HepG2 (cell line): Measurements from ENCODE around the gene SIK3. TPM values are rescaled to one million over a fixed set of nuclear protein-coding genes. Genes with fewer than 3 reads are reported as not detected.

Source experiments
- ATAC-seq: fragments of 200-7000 bp; cut with Tn5 transposase; 3 replicates; pipeline ENCODE4 v1.9.1; 2020; ENCODE audit warnings: mild to moderate bottlenecking, moderate library complexity
- BruUV-seq: library from RNA; stranded (reverse); fragments of 400-500 nt; replicated peaks from 2 replicates; lab custom pipeline; 2021; lab: Mats Ljungman, UMichigan
- CTCF ChIA-PET: fragments of 300-600 bp; formaldehyde crosslinking; extraction: SDS; loops from one replicate; lab custom pipeline; 2021; ENCODE audit warnings: low total read pairs, inconsistent platforms, low intra/inter-chr PET ratio; lab: Yijun Ruan, JAX
- POLR2A ChIA-PET: fragments of 350-600 bp; sonication (Branson Sonifier 250); formaldehyde crosslinking; loops from one replicate; lab custom pipeline; 2020; ENCODE audit warnings: antibody characterized with exemption, inconsistent platforms; lab: Yijun Ruan, JAX
- DNase-seq: peaks from one replicate; pipeline ENCODE4 v3.0.0-alpha.2; 2015; ENCODE audit warnings: low spot score
- FAIRE-seq: peaks from 3 replicates; lab custom pipeline; 2011; peaks lifted over from hg19 to GRCh38; lab: Jason Lieb, UNC
- H2AFZ ChIP-seq: one replicate; pipeline ENCODE4 v1.6.1; 2011; ENCODE audit warnings: low read length, inconsistent platforms
- H3K27ac ChIP-seq: fragments of 300-600 bp; 3 replicates; pipeline ENCODE4 v1.8.0; 2011; ENCODE audit warnings: mixed run types, mild to moderate bottlenecking, mixed read lengths, low read length, inconsistent platforms; ENCODE audit not compliant: insufficient read depth; ENCODE audit errors: extremely low read length
- H3K27me3 ChIP-seq, 2 experiments: fragments of 200-600 bp in 1 of 2; 2 replicates in 1 of 2; 3 replicates in 1 of 2; pipeline versions ENCODE4 v1.6.0 to v1.8.0; 2011; ENCODE audit warnings: low read length in 2 of 2, mild to moderate bottlenecking in 2 of 2, moderate library complexity in 2 of 2, inconsistent platforms in 1 of 2; ENCODE audit not compliant: insufficient read depth in 2 of 2, control insufficient read depth in 1 of 2
- H3K36me3 ChIP-seq, 2 experiments: fragments of 200-600 bp in 1 of 2; replicated peaks in 1 of 2; 2 replicates in 1 of 2; 3 replicates in 1 of 2; pipeline versions ENCODE4 v1.5.1 to v1.8.0; 2011; ENCODE audit warnings: low read length in 2 of 2, inconsistent platforms in 1 of 2; ENCODE audit not compliant: insufficient read depth in 2 of 2, control insufficient read depth in 1 of 2
- H3K4me1 ChIP-seq: 2 replicates; pipeline ENCODE4 v1.5.1; 2012; ENCODE audit warnings: low read length, inconsistent platforms; ENCODE audit not compliant: insufficient read depth
- H3K4me2 ChIP-seq: 2 replicates; pipeline ENCODE4 v1.6.0; 2011; ENCODE audit warnings: low read depth, low read length, inconsistent platforms
- H3K4me3 ChIP-seq, 3 experiments: fragments of 200-600 bp in 1 of 3; sonication (generic), shearing (Covaris generic) in 1 of 3; replicated peaks in 1 of 3; 2 replicates each; pipeline ENCODE4 v1.5.1; 2011 to 2016; ENCODE audit warnings: low read length in 3 of 3, inconsistent platforms in 2 of 3, low read depth in 2 of 3, mild to moderate bottlenecking in 2 of 3, control low read depth in 1 of 3, mixed read lengths in 1 of 3; ENCODE audit not compliant: insufficient read depth in 1 of 3
- H3K79me2 ChIP-seq: one replicate; pipeline ENCODE4 v1.6.1; 2011; ENCODE audit warnings: low read length, inconsistent platforms; ENCODE audit not compliant: insufficient read depth
- H3K9ac ChIP-seq: 2 replicates; pipeline ENCODE4 v1.6.0; 2011; ENCODE audit warnings: mild to moderate bottlenecking, low read depth, low read length, inconsistent platforms; ENCODE audit not compliant: insufficient read depth
- H3K9me3 ChIP-seq: 2 replicates; pipeline ENCODE4 v1.5.1; 2012; ENCODE audit warnings: mild to moderate bottlenecking, low read length
- H4K20me1 ChIP-seq: 2 replicates; pipeline ENCODE4 v1.6.0; 2011; ENCODE audit warnings: inconsistent platforms, mild to moderate bottlenecking, low read length, moderate library complexity; ENCODE audit not compliant: insufficient read depth
- AKAP8 ChIP-seq: sonication (generic); formaldehyde crosslinking; IDR thresholded peaks from 2 replicates; pipeline ENCODE4 v1.5.1; 2020; ENCODE audit warnings: mild to moderate bottlenecking, missing genetic modification reagents
- BCL6 ChIP-seq: IDR thresholded peaks from 2 replicates; pipeline ENCODE4 v1.6.1; 2016; ENCODE audit warnings: missing genetic modification reagents, missing compliant biosample characterization
- BHLHE40 ChIP-seq: IDR thresholded peaks from 2 replicates; pipeline ENCODE4 v1.6.1; 2011; ENCODE audit warnings: low read length, improper control_type of control experiment
- HDAC1 ChIP-seq: sonication (generic); formaldehyde crosslinking; IDR thresholded peaks from 2 replicates; pipeline ENCODE4 v1.5.1; 2020; ENCODE audit warnings: mild to moderate bottlenecking, missing genetic modification reagents
- MEIS1 ChIP-seq: sonication (generic); formaldehyde crosslinking; IDR thresholded peaks from 2 replicates; pipeline ENCODE4 v1.9.0; 2021; ENCODE audit warnings: mild to moderate bottlenecking, missing genetic modification reagents, moderate library complexity, borderline replicate concordance
- SALL1 ChIP-seq: sonication (generic); formaldehyde crosslinking; IDR thresholded peaks from 2 replicates; pipeline ENCODE4 v1.8.0; 2022; ENCODE audit warnings: mild to moderate bottlenecking, missing genetic modification reagents
- TCF7 ChIP-seq: sonication (generic); IDR thresholded peaks from 2 replicates; pipeline ENCODE4 v1.6.1; 2016; ENCODE audit warnings: antibody characterized with exemption, low read depth
- XRCC5 ChIP-seq: fragments of 200-400 bp; formaldehyde crosslinking; optimal IDR thresholded peaks from 2 replicates; pipeline ENCODE3; 2017; ENCODE audit warnings: mild to moderate bottlenecking, low read length
- ZKSCAN1 ChIP-seq: fragments of 150-350 bp; IDR thresholded peaks from 2 replicates; pipeline ENCODE4 v1.6.1; 2014; ENCODE audit warnings: low read length
- ZNF614 ChIP-seq: IDR thresholded peaks from 2 replicates; pipeline ENCODE4 v1.6.1; 2018; ENCODE audit warnings: missing biosample characterization, missing genetic modification reagents, inconsistent platforms, borderline replicate concordance
- ZNF841 ChIP-seq: sonication (generic); formaldehyde crosslinking; IDR thresholded peaks from 2 replicates; pipeline ENCODE4 v1.8.1; 2023; ENCODE audit warnings: missing genetic modification reagents, borderline replicate concordance
- WGBS: methylation state at CpG from one replicate; pipeline ENCODE4 v1.1.6; 2017; ENCODE audit warnings: low lambda C conversion rate; 5-methylcytosine and 5-hydroxymethylcytosine counted together
- in situ Hi-C: cut with HindIII; loops from 2 replicates; pipeline ENCODE4 v1.10.0; 2017; ENCODE audit warnings: low pct_unique_long_range_greater_than_20kb; ENCODE audit not compliant: extremely low pct_ligation_motif_present
- intact Hi-C: fragments of 100-400 bp; cut with micrococcal nuclease; formaldehyde crosslinking; loops from one replicate; pipeline ENCODE4 v1.10.0; 2022; ENCODE audit not compliant: unreplicated experiment
- polyA plus RNA-seq, 8 experiments: library from polyadenylated mRNA; depleted of rRNA in 3 of 8; stranded (reverse) in 7 of 8; unstranded in 1 of 8; fragments of >200 nt; fragmentation: Illumina TruSeq in 4 of 8; extraction: Trizol in 4 of 8; gene quantifications; 2 replicates each; pipeline versions ENCODE4 v1.2.1 to v1.2.3, GENCODE V29; 2011 to 2016; ENCODE audit warnings: low read depth in 4 of 8, missing spikeins in 1 of 8, mixed read lengths in 1 of 8; ENCODE audit not compliant: insufficient read depth in 1 of 8
- total RNA-seq, 5 experiments: library from RNA; depleted of rRNA; stranded (reverse); fragments of >200 nt; fragmentation: Illumina TruSeq; extraction: Trizol; gene quantifications; 2 replicates each; pipeline ENCODE4 v1.2.3, GENCODE V29; 2016; ENCODE audit warnings: low read depth in 1 of 5
- TF ChIP-seq, protein P1 (sequence below): sonication (generic); formaldehyde crosslinking; IDR thresholded peaks from 2 replicates; pipeline ENCODE4 v1.5.1; 2020; ENCODE audit warnings: missing genetic modification reagents, mild to moderate bottlenecking, borderline replicate concordance
- TF ChIP-seq, protein P2 (sequence below): IDR thresholded peaks from 2 replicates; pipeline ENCODE4 v1.6.1; 2016; ENCODE audit warnings: low read depth, control low read depth
- TF ChIP-seq, protein P3 (sequence below), 2 experiments: sonication (generic) in 1 of 2; formaldehyde crosslinking in 1 of 2; IDR thresholded peaks; 2 replicates each; pipeline versions ENCODE4 v1.6.1 to v1.9.0; 2014 to 2022; ENCODE audit warnings: antibody characterized with exemption in 1 of 2, borderline replicate concordance in 1 of 2, inconsistent platforms in 1 of 2, low read depth in 1 of 2, missing genetic modification reagents in 1 of 2

Gene SIK3
- total and polyA plus RNA-seq, 2 of the 13 experiments (the other 11 are each of a cell fraction or from before 2014, with no cell fraction given), result 5.7 to 9.8 TPM

DNA sequence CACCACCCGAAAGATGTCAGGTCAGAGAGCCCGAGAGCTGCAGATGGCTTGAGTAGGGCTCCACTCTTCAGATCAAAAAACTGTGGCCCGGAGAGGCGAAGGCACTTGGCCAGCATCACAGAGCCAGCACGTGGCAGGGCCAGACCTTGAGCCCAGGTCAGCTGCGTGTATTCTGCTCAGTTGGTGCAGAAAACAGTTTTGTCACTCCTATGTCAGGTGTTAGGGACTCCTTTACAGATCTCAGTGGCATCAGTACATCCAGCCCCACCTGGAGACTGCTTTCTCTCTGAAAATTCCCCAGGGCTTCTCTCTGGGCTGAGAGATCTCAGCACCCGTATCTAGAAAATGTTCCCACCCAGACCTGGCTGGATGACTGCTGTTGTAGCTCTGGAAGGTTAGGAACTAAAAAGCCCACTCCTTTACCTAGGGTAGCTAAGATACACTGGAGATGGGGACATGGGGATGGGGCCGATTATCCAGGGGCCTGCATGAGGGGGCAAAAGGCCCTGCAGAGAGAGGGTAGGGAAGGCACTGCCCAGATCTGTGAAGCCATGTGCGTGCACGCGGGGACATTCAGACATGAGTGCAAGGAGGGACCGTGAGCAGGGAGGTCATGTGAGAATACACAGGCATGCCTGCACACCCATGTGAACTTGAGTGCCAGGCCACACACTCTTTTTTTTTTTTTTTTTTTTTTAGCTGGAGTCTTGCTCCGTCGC, 264.3 kb downstream of the SIK3 start:
- Histone ChIP-seq H3K36me3 (no peaks in the 10 kb centered on the region; a peak in 2 of 5 replicates), H2AFZ (no peak overlapping the region), H3K4me1 (peaks cover 85% of the 10 kb centered on the region), H3K27me3 (no peaks in the 10 kb centered on the region), H3K27ac (peak overlapping the region; percentile 99), H4K20me1 (peaks cover 9% of the 10 kb centered on the region; the same call in 1 of the 2 replicates), H3K9me3 (no peaks in the 10 kb centered on the region), H3K79me2 (peaks cover 52% of the 10 kb centered on the region), H3K4me3 (no peak overlapping the region), H3K4me2 (peak overlapping the region; percentile 79), H3K9ac (peak overlapping the region; percentile 24)
- in situ Hi-C loops (no loop called here), intact Hi-C loops (no loop called here)
- no TSS peak for BruUV-seq
- ATAC-seq (peak; percentile 7), FAIRE-seq (peak; percentile 66), DNase-seq (peak; percentile 53)
- POLR2A ChIA-PET, result interaction anchor here (0.7 to 18.4 kb wide), 12 partner anchors 7 to 311 kb away, joined by 3 to 1365 read pairs (median 34); partner anchors contain the start of genes APOA4, APOA5, APOC3 and BUD13
- CTCF ChIA-PET, result no interaction called here
- 32% methylated on average over 13 of the region's 14 CpGs for WGBS
- TF ChIP-seq HDAC1 (CRISPR knock-in tag) (peak; percentile 33), ZNF841 (CRISPR knock-in tag) (peak; percentile 91), TCF7 (0 out of 2 replicates have a peak, but pooled peaks have one; percentile 16), MEIS1 (CRISPR knock-in tag) (no peak), ZKSCAN1 (no peak), AKAP8 (CRISPR knock-in tag) (peak; percentile 95), ZNF614 (peak; percentile 52; the same call in 1 of the 2 replicates), XRCC5 (no peak), SALL1 (CRISPR knock-in tag) (peak; percentile 92), BCL6 (peak; percentile 44), BHLHE40 (peak; percentile 86)
- TF ChIP-seq, protein P1, sequence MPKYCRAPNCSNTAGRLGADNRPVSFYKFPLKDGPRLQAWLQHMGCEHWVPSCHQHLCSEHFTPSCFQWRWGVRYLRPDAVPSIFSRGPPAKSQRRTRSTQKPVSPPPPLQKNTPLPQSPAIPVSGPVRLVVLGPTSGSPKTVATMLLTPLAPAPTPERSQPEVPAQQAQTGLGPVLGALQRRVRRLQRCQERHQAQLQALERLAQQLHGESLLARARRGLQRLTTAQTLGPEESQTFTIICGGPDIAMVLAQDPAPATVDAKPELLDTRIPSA (CRISPR knock-in tag), result peak; percentile 47; the same call in 1 of the 2 replicates
- TF ChIP-seq, protein P2, sequence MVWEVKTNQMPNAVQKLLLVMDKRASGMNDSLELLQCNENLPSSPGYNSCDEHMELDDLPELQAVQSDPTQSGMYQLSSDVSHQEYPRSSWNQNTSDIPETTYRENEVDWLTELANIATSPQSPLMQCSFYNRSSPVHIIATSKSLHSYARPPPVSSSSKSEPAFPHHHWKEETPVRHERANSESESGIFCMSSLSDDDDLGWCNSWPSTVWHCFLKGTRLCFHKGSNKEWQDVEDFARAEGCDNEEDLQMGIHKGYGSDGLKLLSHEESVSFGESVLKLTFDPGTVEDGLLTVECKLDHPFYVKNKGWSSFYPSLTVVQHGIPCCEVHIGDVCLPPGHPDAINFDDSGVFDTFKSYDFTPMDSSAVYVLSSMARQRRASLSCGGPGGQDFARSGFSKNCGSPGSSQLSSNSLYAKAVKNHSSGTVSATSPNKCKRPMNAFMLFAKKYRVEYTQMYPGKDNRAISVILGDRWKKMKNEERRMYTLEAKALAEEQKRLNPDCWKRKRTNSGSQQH (CRISPR knock-in tag), result 0 out of 2 replicates have a peak, but pooled peaks have one; percentile 33
- TF ChIP-seq, protein P3, sequence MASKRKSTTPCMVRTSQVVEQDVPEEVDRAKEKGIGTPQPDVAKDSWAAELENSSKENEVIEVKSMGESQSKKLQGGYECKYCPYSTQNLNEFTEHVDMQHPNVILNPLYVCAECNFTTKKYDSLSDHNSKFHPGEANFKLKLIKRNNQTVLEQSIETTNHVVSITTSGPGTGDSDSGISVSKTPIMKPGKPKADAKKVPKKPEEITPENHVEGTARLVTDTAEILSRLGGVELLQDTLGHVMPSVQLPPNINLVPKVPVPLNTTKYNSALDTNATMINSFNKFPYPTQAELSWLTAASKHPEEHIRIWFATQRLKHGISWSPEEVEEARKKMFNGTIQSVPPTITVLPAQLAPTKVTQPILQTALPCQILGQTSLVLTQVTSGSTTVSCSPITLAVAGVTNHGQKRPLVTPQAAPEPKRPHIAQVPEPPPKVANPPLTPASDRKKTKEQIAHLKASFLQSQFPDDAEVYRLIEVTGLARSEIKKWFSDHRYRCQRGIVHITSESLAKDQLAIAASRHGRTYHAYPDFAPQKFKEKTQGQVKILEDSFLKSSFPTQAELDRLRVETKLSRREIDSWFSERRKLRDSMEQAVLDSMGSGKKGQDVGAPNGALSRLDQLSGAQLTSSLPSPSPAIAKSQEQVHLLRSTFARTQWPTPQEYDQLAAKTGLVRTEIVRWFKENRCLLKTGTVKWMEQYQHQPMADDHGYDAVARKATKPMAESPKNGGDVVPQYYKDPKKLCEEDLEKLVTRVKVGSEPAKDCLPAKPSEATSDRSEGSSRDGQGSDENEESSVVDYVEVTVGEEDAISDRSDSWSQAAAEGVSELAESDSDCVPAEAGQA (IDR thresholded peaks at IDR 0.05; ENCODE audit: low read depth), result no peak
- TF ChIP-seq, protein P3 (CRISPR knock-in tag; IDR thresholded peaks at IDR 0.05; ENCODE audit: borderline replicate concordance), result no peak
